NAMALWA (cell line): Measurements from ENCODE around the gene HNRNPAB.
"Not testable (repeated sequence)": the region's sequence is repeated elsewhere in the genome, so short reads cannot be mapped to it uniquely, and the experiment has no call there.

Source experiments
- DNase-seq: peaks from one replicate; pipeline ENCODE4 v3.0.0-alpha.2; 2015; ENCODE audit warnings: low spot score

The HNRNPAB gene

GRCh38 chr5:178230879-178231538, 26.7 kb downstream of the HNRNPAB start:
- no peak for DNase-seq

- no peak for DNase-seq
Measured at GRCh38 chr5:178231539-178232123, 27.3 kb downstream of the HNRNPAB start.

GRCh38 chr5:178232124-178232919, 28.0 kb downstream of the HNRNPAB start, which contains the start of gene PHYKPL:
PHYKPL (minus strand) TSS chr5:178232802; CDS start chr5:178232550, 252 bp downstream.
- peak; percentile 82 for DNase-seq

GRCh38 chr5:178232920-178233429, 28.6 kb downstream of the HNRNPAB start:
- DNase-seq: no peak

GRCh38 chr5:178234121-178234749, 29.9 kb downstream of the HNRNPAB start:
- DNase-seq: no peak

- peak; percentile 87 for DNase-seq
Measured at GRCh38 chr5:178234750-178235587, 30.6 kb downstream of the HNRNPAB start.

GRCh38 chr5:178235588-178235974, 31.2 kb downstream of the HNRNPAB start:
- DNase-seq: no peak

GRCh38 chr5:178236126-178236525, 31.8 kb downstream of the HNRNPAB start:
- no peak for DNase-seq

GRCh38 chr5:178236679-178237078, 32.3 kb downstream of the HNRNPAB start:
- DNase-seq: no peak

GRCh38 chr5:178237431-178238312, 33.3 kb downstream of the HNRNPAB start:
- no peak for DNase-seq

GRCh38 chr5:178238313-178238635, 33.9 kb downstream of the HNRNPAB start:
- DNase-seq: no peak

- no peak for DNase-seq
Measured at GRCh38 chr5:178238711-178239592, 34.6 kb downstream of the HNRNPAB start.

- not testable (repeated sequence) for DNase-seq
Measured at GRCh38 chr5:178239626-178240301, 35.4 kb downstream of the HNRNPAB start.

- DNase-seq: no peak
Measured at GRCh38 chr5:178240341-178240741, 36.0 kb downstream of the HNRNPAB start.

- no peak for DNase-seq
Measured at GRCh38 chr5:178240766-178241165, 36.4 kb downstream of the HNRNPAB start.

- DNase-seq: no peak
Measured at GRCh38 chr5:178241231-178241663, 36.9 kb downstream of the HNRNPAB start.

- no peak for DNase-seq
Measured at GRCh38 chr5:178241688-178242231, 37.4 kb downstream of the HNRNPAB start.

GRCh38 chr5:178242416-178242815, 38.1 kb downstream of the HNRNPAB start:
- DNase-seq: no peak

- no peak for DNase-seq
Measured at GRCh38 chr5:178244576-178244975, 40.2 kb downstream of the HNRNPAB start.
